22Rv1 (cell line): ENCODE measurements around the gene SMC4.

Source experiments
- H3K27ac ChIP-seq: fragments of 450-650 bp; 2 replicates; pipeline ENCODE4 v1.5.1; 2017
- CTCF ChIP-seq: fragments of 450-650 bp; IDR thresholded peaks from 2 replicates; pipeline ENCODE4 v1.5.1; 2017; ENCODE audit warnings: mild to moderate bottlenecking
- ZFX ChIP-seq: fragments of 450-650 bp; IDR thresholded peaks from 2 replicates; pipeline ENCODE4 v1.6.1; 2017; ENCODE audit warnings: antibody characterized with exemption, borderline replicate concordance

The SMC4 gene

GRCh38 chr3:160455846-160456245, 56.4 kb downstream of the SMC4 start:
- H3K27ac ChIP-seq, result no peak overlapping the region
- no peak for TF ChIP-seq ZFX

GRCh38 chr3:160458151-160458550, 58.7 kb downstream of the SMC4 start:
- no peak for TF ChIP-seq CTCF
- no peak for TF ChIP-seq ZFX
- H3K27ac ChIP-seq, result no peak overlapping the region

- no peak overlapping the region for H3K27ac ChIP-seq
- TF ChIP-seq ZFX (no peak), CTCF (no peak)
Measured at GRCh38 chr3:160459450-160459970, 60.1 kb downstream of the SMC4 start.

- TF ChIP-seq ZFX, result no peak
- TF ChIP-seq CTCF, result no peak
Measured at GRCh38 chr3:160460033-160460432, 60.6 kb downstream of the SMC4 start.

GRCh38 chr3:160464321-160464720, 64.9 kb downstream of the SMC4 start:
- H3K27ac ChIP-seq, result no peak overlapping the region
- TF ChIP-seq CTCF (no peak), ZFX (no peak)

More at GRCh38 chr3:160460033-160460432, 60.6 kb downstream of the SMC4 start:
- no peak overlapping the region for H3K27ac ChIP-seq

GRCh38 chr3:160464971-160465370, 65.5 kb downstream of the SMC4 start:
- no peak overlapping the region for H3K27ac ChIP-seq
- TF ChIP-seq CTCF, result no peak

- TF ChIP-seq CTCF (no peak), ZFX (no peak)
- no peak overlapping the region for H3K27ac ChIP-seq
Measured at GRCh38 chr3:160470181-160470580, 70.7 kb downstream of the SMC4 start.

- H3K27ac ChIP-seq, result no peak overlapping the region
- TF ChIP-seq CTCF, result no peak
- TF ChIP-seq ZFX, result no peak
Measured at GRCh38 chr3:160471892-160472291, 72.4 kb downstream of the SMC4 start.
